DOHH2 (cell line): Measurements from ENCODE around the gene KIF18A.

ENCODE experiments used
- EZH2phosphoT487 ChIP-seq: fragments of 200-600 bp; sonication (generic); IDR thresholded peaks from 2 replicates; pipeline ENCODE4 v1.6.1; 2017; ENCODE audit warnings: borderline replicate concordance, mild to moderate bottlenecking, antibody characterized with exemption, low read length, moderate library complexity, mixed read lengths
- TF ChIP-seq, protein P1 (sequence below): fragments of 200-600 bp; sonication (generic); IDR thresholded peaks from one replicate; pipeline ENCODE4 v1.5.1; 2014; ENCODE audit warnings: antibody characterized with exemption, mild to moderate bottlenecking, low read depth, low read length; ENCODE audit not compliant: poor library complexity, severe bottlenecking

DNA sequence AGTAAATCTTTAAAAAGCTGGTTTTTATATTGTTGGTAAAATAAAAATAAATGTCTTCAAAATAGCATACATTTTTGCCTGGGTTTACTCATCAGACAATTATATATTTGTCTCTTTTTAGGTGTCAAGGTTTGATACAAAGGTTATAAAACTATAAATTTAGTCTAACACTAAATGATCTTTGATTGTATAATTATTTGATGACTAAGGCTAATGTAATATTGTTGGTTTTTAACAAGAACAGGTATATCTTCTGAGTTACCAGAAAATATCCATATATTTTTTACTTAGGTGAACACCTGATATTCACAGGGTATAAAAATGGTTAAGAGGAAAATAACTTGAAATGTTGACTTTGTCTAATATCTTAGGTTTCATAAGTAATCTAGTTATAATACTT, 104.3 kb downstream of the KIF18A start:
- TF ChIP-seq, protein P1, sequence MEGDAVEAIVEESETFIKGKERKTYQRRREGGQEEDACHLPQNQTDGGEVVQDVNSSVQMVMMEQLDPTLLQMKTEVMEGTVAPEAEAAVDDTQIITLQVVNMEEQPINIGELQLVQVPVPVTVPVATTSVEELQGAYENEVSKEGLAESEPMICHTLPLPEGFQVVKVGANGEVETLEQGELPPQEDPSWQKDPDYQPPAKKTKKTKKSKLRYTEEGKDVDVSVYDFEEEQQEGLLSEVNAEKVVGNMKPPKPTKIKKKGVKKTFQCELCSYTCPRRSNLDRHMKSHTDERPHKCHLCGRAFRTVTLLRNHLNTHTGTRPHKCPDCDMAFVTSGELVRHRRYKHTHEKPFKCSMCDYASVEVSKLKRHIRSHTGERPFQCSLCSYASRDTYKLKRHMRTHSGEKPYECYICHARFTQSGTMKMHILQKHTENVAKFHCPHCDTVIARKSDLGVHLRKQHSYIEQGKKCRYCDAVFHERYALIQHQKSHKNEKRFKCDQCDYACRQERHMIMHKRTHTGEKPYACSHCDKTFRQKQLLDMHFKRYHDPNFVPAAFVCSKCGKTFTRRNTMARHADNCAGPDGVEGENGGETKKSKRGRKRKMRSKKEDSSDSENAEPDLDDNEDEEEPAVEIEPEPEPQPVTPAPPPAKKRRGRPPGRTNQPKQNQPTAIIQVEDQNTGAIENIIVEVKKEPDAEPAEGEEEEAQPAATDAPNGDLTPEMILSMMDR: no peak
- TF ChIP-seq EZH2phosphoT487: no peak
